Upper lobe of right lung (tissue), 1 donor: ENCODE measurements around the gene DYNLT5. TPM values are rescaled to one million over a fixed set of nuclear protein-coding genes. Genes with fewer than 3 reads are reported as not detected.

Experiments used
- ATAC-seq: fragments of 200-7000 bp; cut with Tn5 transposase; one replicate; pipeline ENCODE4 v1.9.1; 2020; ENCODE audit warnings: mild to moderate bottlenecking, moderate library complexity
- DNase-seq: peaks from one replicate; pipeline ENCODE4 v3.0.0-alpha.2; 2020
- H3K27ac ChIP-seq: fragments of 200-600 bp; one replicate; pipeline ENCODE4 v1.8.0; 2022
- H3K27me3 ChIP-seq: fragments of 200-600 bp; one replicate; pipeline ENCODE4 v1.8.0; 2022; ENCODE audit warnings: mild to moderate bottlenecking
- H3K36me3 ChIP-seq: fragments of 200-600 bp; one replicate; pipeline ENCODE4 v1.8.0; 2022
- H3K4me1 ChIP-seq: fragments of 200-600 bp; one replicate; pipeline ENCODE4 v1.8.0; 2022
- H3K4me3 ChIP-seq: fragments of 200-600 bp; one replicate; pipeline ENCODE4 v1.8.0; 2022; ENCODE audit warnings: mild to moderate bottlenecking
- H3K9me3 ChIP-seq: fragments of 200-600 bp; one replicate; pipeline ENCODE4 v1.8.0; 2022
- intact Hi-C: fragments of 100-400 bp; cut with DNase I; formaldehyde crosslinking; loops from one replicate; pipeline ENCODE4 v1.11.0; 2022
- total RNA-seq: library from RNA; stranded (reverse); fragmentation: NEBNext Ultra II Directional; extraction: Animal tissue kit (Norgen Biotek cat#: 25700); gene quantifications from one replicate; pipeline ENCODE4 v1.2.1, GENCODE V29; 2021
- TF ChIP-seq, protein P1 (sequence below): fragments of 200-600 bp; IDR thresholded peaks from one replicate; pipeline ENCODE4 v1.8.0; 2022; ENCODE audit warnings: antibody characterized with exemption
- donor health status: DM: no; HTN: yes; CAD: no; lungs with severe emphysema.

Gene DYNLT5
- total RNA-seq, 1 donor from 2014 or later, result 3.3 TPM

- peak; percentile 30 for ATAC-seq
- DNase-seq, result no peak
- Histone ChIP-seq H3K27ac (peak overlapping the region; percentile 27), H3K27me3 (no peaks in the 10 kb centered on the region), H3K36me3 (no peaks in the 10 kb centered on the region), H3K4me1 (peaks cover 8% of the 10 kb centered on the region), H3K9me3 (no peaks in the 10 kb centered on the region), H3K4me3 (peak overlapping the region; percentile 42)
- TF ChIP-seq, protein P1, sequence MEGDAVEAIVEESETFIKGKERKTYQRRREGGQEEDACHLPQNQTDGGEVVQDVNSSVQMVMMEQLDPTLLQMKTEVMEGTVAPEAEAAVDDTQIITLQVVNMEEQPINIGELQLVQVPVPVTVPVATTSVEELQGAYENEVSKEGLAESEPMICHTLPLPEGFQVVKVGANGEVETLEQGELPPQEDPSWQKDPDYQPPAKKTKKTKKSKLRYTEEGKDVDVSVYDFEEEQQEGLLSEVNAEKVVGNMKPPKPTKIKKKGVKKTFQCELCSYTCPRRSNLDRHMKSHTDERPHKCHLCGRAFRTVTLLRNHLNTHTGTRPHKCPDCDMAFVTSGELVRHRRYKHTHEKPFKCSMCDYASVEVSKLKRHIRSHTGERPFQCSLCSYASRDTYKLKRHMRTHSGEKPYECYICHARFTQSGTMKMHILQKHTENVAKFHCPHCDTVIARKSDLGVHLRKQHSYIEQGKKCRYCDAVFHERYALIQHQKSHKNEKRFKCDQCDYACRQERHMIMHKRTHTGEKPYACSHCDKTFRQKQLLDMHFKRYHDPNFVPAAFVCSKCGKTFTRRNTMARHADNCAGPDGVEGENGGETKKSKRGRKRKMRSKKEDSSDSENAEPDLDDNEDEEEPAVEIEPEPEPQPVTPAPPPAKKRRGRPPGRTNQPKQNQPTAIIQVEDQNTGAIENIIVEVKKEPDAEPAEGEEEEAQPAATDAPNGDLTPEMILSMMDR, result no peak
- intact Hi-C loops, result no loop called here
These were observed 562 bp downstream of the DYNLT5 start for GRCh38 chr1:66752671-66753371.

DNA sequence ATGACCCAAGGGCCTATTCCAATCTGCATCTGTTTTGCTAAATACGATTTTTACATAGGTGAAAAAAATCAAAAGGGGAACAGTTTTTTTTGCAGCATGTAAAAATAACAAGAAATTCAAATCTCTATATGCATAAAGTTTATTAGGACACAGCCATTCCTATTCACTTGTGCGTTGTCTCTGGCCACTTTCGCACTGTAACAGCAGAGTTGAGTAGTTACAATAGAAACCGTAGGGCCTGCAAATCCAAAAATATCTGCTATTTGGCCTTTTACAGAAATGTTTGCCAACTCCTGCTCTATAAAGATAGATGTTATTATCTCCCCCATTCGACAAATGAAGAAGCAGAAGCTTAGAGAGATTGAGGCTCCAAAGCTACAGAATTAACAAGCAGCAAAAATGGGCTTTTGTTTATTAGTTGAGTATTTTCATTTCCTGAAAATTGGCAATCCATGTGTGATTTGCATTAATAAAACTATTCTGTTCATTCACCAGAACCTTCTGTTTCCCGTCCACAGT lies 5.5 kb downstream of the DYNLT5 start:
- H3K36me3 ChIP-seq, result no peaks in the 10 kb centered on the region
- TF ChIP-seq, protein P1, result no peak
- H3K4me1 ChIP-seq, result peaks cover 5% of the 10 kb centered on the region
- intact Hi-C loops, result no loop called here
- DNase-seq, result no peak
- no peak overlapping the region for H3K27ac ChIP-seq
- no peaks in the 10 kb centered on the region for H3K27me3 ChIP-seq
- H3K9me3 ChIP-seq, result no peaks in the 10 kb centered on the region
- no peak overlapping the region for H3K4me3 ChIP-seq
- no peak for ATAC-seq

- intact Hi-C loops, result no loop called here
- ATAC-seq (peak; percentile 29), DNase-seq (no peak)
- Histone ChIP-seq H3K4me1 (no peaks in the 10 kb centered on the region), H3K27ac (no peak overlapping the region), H3K9me3 (no peaks in the 10 kb centered on the region), H3K27me3 (no peaks in the 10 kb centered on the region), H3K4me3 (no peak overlapping the region), H3K36me3 (no peaks in the 10 kb centered on the region)
- TF ChIP-seq, protein P1, result no peak
These were observed 6.0 kb downstream of the DYNLT5 start for GRCh38 chr1:66758241-66758755.

DNA sequence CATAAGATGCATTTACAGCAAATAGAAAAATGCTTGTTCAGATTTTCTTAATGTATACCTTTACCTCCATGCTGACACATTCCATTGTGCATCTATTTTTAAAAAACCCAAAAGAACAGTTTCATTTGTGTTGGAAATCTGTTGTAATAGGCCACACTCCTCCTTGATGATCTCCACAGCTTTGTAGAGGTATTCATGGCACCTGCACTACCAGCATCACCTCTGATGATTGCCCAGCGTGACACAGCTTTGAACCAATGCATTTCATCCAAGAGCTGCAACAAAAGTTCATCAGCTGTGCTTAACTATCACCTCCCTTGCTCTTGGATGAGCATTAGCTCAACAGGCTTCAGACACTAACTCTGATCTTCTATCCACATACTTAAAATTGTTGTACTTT lies 8.2 kb downstream of the DYNLT5 start:
- Histone ChIP-seq H3K27me3 (no peaks in the 10 kb centered on the region), H3K4me1 (no peaks in the 10 kb centered on the region), H3K4me3 (no peak overlapping the region), H3K36me3 (no peaks in the 10 kb centered on the region), H3K9me3 (no peaks in the 10 kb centered on the region), H3K27ac (no peak overlapping the region)
- ATAC-seq, result no peak
- TF ChIP-seq, protein P1, result no peak
- no peak for DNase-seq
- intact Hi-C loops, result no loop called here

GRCh38 chr1:66761221-66761620 lies 9.0 kb downstream of the DYNLT5 start:
- TF ChIP-seq, protein P1, result no peak
- Histone ChIP-seq H3K36me3 (no peaks in the 10 kb centered on the region), H3K27me3 (no peaks in the 10 kb centered on the region), H3K4me3 (no peak overlapping the region), H3K27ac (no peak overlapping the region), H3K9me3 (no peaks in the 10 kb centered on the region), H3K4me1 (no peaks in the 10 kb centered on the region)
- ATAC-seq, result peak; percentile 25
- DNase-seq, result no peak
- intact Hi-C loops, result no loop called here
